Esophagus muscularis mucosa (tissue), 4 donors: ENCODE results near the gene PTCD3.

Source experiments
- CTCF ChIP-seq, 3 experiments: fragments of 200-600 bp in 2 of 3; fragments of 450-650 bp in 1 of 3; sonication (generic) in 2 of 3; IDR thresholded peaks; one replicate each; pipeline ENCODE4 v1.5.1; 2017 to 2019; ENCODE audit warnings: antibody characterized with exemption in 3 of 3, mild to moderate bottlenecking in 2 of 3, moderate library complexity in 1 of 3
- EP300 ChIP-seq: sonication (generic); formaldehyde crosslinking; IDR thresholded peaks from one replicate; pipeline ENCODE4 v1.6.1; 2017; ENCODE audit warnings: antibody characterized with exemption
- POLR2A ChIP-seq: fragments of 450-650 bp; IDR thresholded peaks from one replicate; pipeline ENCODE4 v1.6.1; 2017; ENCODE audit warnings: antibody characterized with exemption, moderate library complexity, mild to moderate bottlenecking, low read depth
- POLR2AphosphoS5 ChIP-seq, 2 donors: sonication (generic); formaldehyde crosslinking; IDR thresholded peaks; one replicate each; pipeline ENCODE4 v1.6.1; 2017; ENCODE audit warnings: antibody characterized with exemption in 2 of 2

GRCh38 chr2:86147793-86148192 is 41.8 kb downstream of the PTCD3 start:
- no peak for TF ChIP-seq CTCF (IDR thresholded peaks at IDR 0.05)
- no peak for TF ChIP-seq POLR2A
- no peak for TF ChIP-seq POLR2AphosphoS5 (IDR thresholded peaks at IDR 0.05)
- TF ChIP-seq EP300, result no peak
